Activated naive CD4-positive, alpha-beta T cell treated with anti-CD3 and anti-CD28 coated beads, Interleukin-2, amount 10 ng/mL, durations not matched to agents 7 days and 5 days (primary cell): Measurements from ENCODE around the gene FOXF1.

Experiments
- CTCF ChIA-PET: fragments of 350-600 bp; sonication (Branson Sonifier 250); formaldehyde crosslinking; loops from one replicate; lab custom pipeline; 2021; ENCODE audit warnings: antibody characterized with exemption; lab: Charles Lee
- DNase-seq: peaks from one replicate; pipeline ENCODE4 v3.0.0-alpha.2; 2020
- H3K27ac Mint-ChIP-seq: one replicate; pipeline ENCODE4 v1.8.0; 2021; ENCODE audit warnings: mild to moderate bottlenecking, moderate library complexity, mixed read lengths
- H3K27me3 Mint-ChIP-seq: one replicate; pipeline ENCODE4 v1.8.0; 2021; ENCODE audit warnings: mild to moderate bottlenecking, mixed read lengths
- H3K36me3 Mint-ChIP-seq: one replicate; pipeline ENCODE4 v1.8.0; 2021; ENCODE audit warnings: mixed read lengths
- H3K4me1 Mint-ChIP-seq: one replicate; pipeline ENCODE4 v1.8.0; 2021; ENCODE audit warnings: mixed read lengths
- H3K4me3 Mint-ChIP-seq: one replicate; pipeline ENCODE4 v1.8.0; 2021; ENCODE audit warnings: mild to moderate bottlenecking, moderate library complexity, mixed read lengths
- H3K9me3 Mint-ChIP-seq: one replicate; pipeline ENCODE4 v1.8.0; 2021; ENCODE audit warnings: mixed read lengths

FOXF1 gene

GRCh38 chr16:86480444-86480843 lies 29.9 kb upstream of the FOXF1 start:
- Mint-ChIP-seq H3K27ac (no peak overlapping the region), H3K36me3 (no peaks in the 10 kb centered on the region), H3K9me3 (peaks cover 2% of the 10 kb centered on the region), H3K27me3 (peaks cover 25% of the 10 kb centered on the region), H3K4me3 (no peak overlapping the region), H3K4me1 (no peaks in the 10 kb centered on the region)
- no peak for DNase-seq
- CTCF ChIA-PET, result no interaction called here

- peaks cover 30% of the 10 kb centered on the region for H3K27me3 Mint-ChIP-seq
- H3K4me1 Mint-ChIP-seq, result no peaks in the 10 kb centered on the region
- DNase-seq, result no peak
- H3K4me3 Mint-ChIP-seq, result no peak overlapping the region
- H3K9me3 Mint-ChIP-seq, result peaks cover 2% of the 10 kb centered on the region
- H3K27ac Mint-ChIP-seq, result no peak overlapping the region
- CTCF ChIA-PET, result no interaction called here
- H3K36me3 Mint-ChIP-seq, result no peaks in the 10 kb centered on the region
Measured at GRCh38 chr16:86481607-86482006, 28.7 kb upstream of the FOXF1 start.

GRCh38 chr16:86484240-86484639 lies 26.1 kb upstream of the FOXF1 start:
- CTCF ChIA-PET, result no interaction called here
- peaks cover 28% of the 10 kb centered on the region for H3K27me3 Mint-ChIP-seq
- H3K36me3 Mint-ChIP-seq, result no peaks in the 10 kb centered on the region
- H3K4me3 Mint-ChIP-seq, result no peak overlapping the region
- no peak overlapping the region for H3K27ac Mint-ChIP-seq
- peaks cover 2% of the 10 kb centered on the region for H3K9me3 Mint-ChIP-seq
- DNase-seq, result no peak
- H3K4me1 Mint-ChIP-seq, result no peaks in the 10 kb centered on the region

- H3K27me3 Mint-ChIP-seq, result peaks cover 29% of the 10 kb centered on the region
- CTCF ChIA-PET, result no interaction called here
Measured at GRCh38 chr16:86485746-86486145, 24.6 kb upstream of the FOXF1 start.

GRCh38 chr16:86490859-86491639 lies 19.3 kb upstream of the FOXF1 start:
- H3K4me3 Mint-ChIP-seq, result no peak overlapping the region
- no peak overlapping the region for H3K27ac Mint-ChIP-seq
- no peaks in the 10 kb centered on the region for H3K9me3 Mint-ChIP-seq
- peak; percentile 13 for DNase-seq
- H3K36me3 Mint-ChIP-seq, result no peaks in the 10 kb centered on the region
- no peaks in the 10 kb centered on the region for H3K4me1 Mint-ChIP-seq
- H3K27me3 Mint-ChIP-seq, result peaks cover 73% of the 10 kb centered on the region
- CTCF ChIA-PET, result no interaction called here

More at GRCh38 chr16:86485746-86486145, 24.6 kb upstream of the FOXF1 start:
- Mint-ChIP-seq H3K9me3 (peaks cover 2% of the 10 kb centered on the region), H3K4me1 (no peaks in the 10 kb centered on the region), H3K36me3 (no peaks in the 10 kb centered on the region), H3K4me3 (no peak overlapping the region), H3K27ac (no peak overlapping the region)
- DNase-seq, result peak; percentile 3

- Mint-ChIP-seq H3K4me3 (no peak overlapping the region), H3K27ac (no peak overlapping the region)
- CTCF ChIA-PET, result no interaction called here
Measured at GRCh38 chr16:86491640-86492023, 18.7 kb upstream of the FOXF1 start.

GRCh38 chr16:86492267-86492960 lies 17.9 kb upstream of the FOXF1 start:
- no peaks in the 10 kb centered on the region for H3K4me1 Mint-ChIP-seq
- no peak overlapping the region for H3K27ac Mint-ChIP-seq
- no peaks in the 10 kb centered on the region for H3K9me3 Mint-ChIP-seq
- CTCF ChIA-PET, result interaction anchor here (0.7 kb wide), 1 partner anchor 237 kb away, joined by 3 read pairs; no protein-coding TSS in a partner anchor
- peaks cover 76% of the 10 kb centered on the region for H3K27me3 Mint-ChIP-seq
- H3K4me3 Mint-ChIP-seq, result no peak overlapping the region
- peak; percentile 3 for DNase-seq
- H3K36me3 Mint-ChIP-seq, result no peaks in the 10 kb centered on the region

More at GRCh38 chr16:86491640-86492023, 18.7 kb upstream of the FOXF1 start:
- Mint-ChIP-seq H3K36me3 (no peaks in the 10 kb centered on the region), H3K9me3 (no peaks in the 10 kb centered on the region), H3K27me3 (peaks cover 73% of the 10 kb centered on the region), H3K4me1 (no peaks in the 10 kb centered on the region)
- peak; percentile 1 for DNase-seq

- CTCF ChIA-PET, result interaction anchor here (0.7 kb wide), 1 partner anchor 238 kb away, joined by 3 read pairs; no protein-coding TSS in a partner anchor
- Mint-ChIP-seq H3K9me3 (no peaks in the 10 kb centered on the region), H3K36me3 (no peaks in the 10 kb centered on the region), H3K27me3 (peaks cover 82% of the 10 kb centered on the region), H3K4me3 (no peak overlapping the region), H3K27ac (no peak overlapping the region), H3K4me1 (no peaks in the 10 kb centered on the region)
- peak; percentile 1 for DNase-seq
Measured at GRCh38 chr16:86492961-86493629, 17.2 kb upstream of the FOXF1 start.

- CTCF ChIA-PET, result no interaction called here
- peaks cover 85% of the 10 kb centered on the region for H3K27me3 Mint-ChIP-seq
- DNase-seq, result no peak
- no peaks in the 10 kb centered on the region for H3K9me3 Mint-ChIP-seq
- H3K4me1 Mint-ChIP-seq, result no peaks in the 10 kb centered on the region
- H3K27ac Mint-ChIP-seq, result peak overlapping the region; percentile 49
- no peak overlapping the region for H3K4me3 Mint-ChIP-seq
- no peaks in the 10 kb centered on the region for H3K36me3 Mint-ChIP-seq
Measured at GRCh38 chr16:86494039-86494564, 16.2 kb upstream of the FOXF1 start.

GRCh38 chr16:86494565-86495356 lies 15.6 kb upstream of the FOXF1 start:
- Mint-ChIP-seq H3K4me3 (no peak overlapping the region), H3K36me3 (no peaks in the 10 kb centered on the region), H3K27me3 (peaks cover 91% of the 10 kb centered on the region), H3K4me1 (no peaks in the 10 kb centered on the region), H3K9me3 (no peaks in the 10 kb centered on the region), H3K27ac (peak overlapping the region; percentile 49)
- CTCF ChIA-PET, result no interaction called here
- DNase-seq, result no peak

GRCh38 chr16:86495357-86495701 lies 15.0 kb upstream of the FOXF1 start:
- no peaks in the 10 kb centered on the region for H3K9me3 Mint-ChIP-seq
- CTCF ChIA-PET, result no interaction called here
- DNase-seq, result no peak
- H3K4me1 Mint-ChIP-seq, result no peaks in the 10 kb centered on the region
- H3K27me3 Mint-ChIP-seq, result peaks cover 97% of the 10 kb centered on the region
- no peak overlapping the region for H3K27ac Mint-ChIP-seq
- H3K36me3 Mint-ChIP-seq, result no peaks in the 10 kb centered on the region
- H3K4me3 Mint-ChIP-seq, result no peak overlapping the region

GRCh38 chr16:86495756-86496261 lies 14.5 kb upstream of the FOXF1 start:
- no peaks in the 10 kb centered on the region for H3K4me1 Mint-ChIP-seq

GRCh38 chr16:86496262-86496928 lies 13.9 kb upstream of the FOXF1 start:
- Mint-ChIP-seq H3K27ac (peak overlapping the region; percentile 33), H3K9me3 (no peaks in the 10 kb centered on the region), H3K4me1 (no peaks in the 10 kb centered on the region), H3K36me3 (no peaks in the 10 kb centered on the region), H3K27me3 (peaks cover 100% of the 10 kb centered on the region), H3K4me3 (no peak overlapping the region)
- DNase-seq, result no peak
- CTCF ChIA-PET, result no interaction called here

More at GRCh38 chr16:86495756-86496261, 14.5 kb upstream of the FOXF1 start:
- Mint-ChIP-seq H3K27me3 (peaks cover 100% of the 10 kb centered on the region), H3K36me3 (no peaks in the 10 kb centered on the region), H3K27ac (no peak overlapping the region), H3K9me3 (no peaks in the 10 kb centered on the region), H3K4me3 (no peak overlapping the region)
- no peak for DNase-seq
- CTCF ChIA-PET, result no interaction called here
